IPS-18c (cell line): ENCODE results near the gene TMEM41A.
"Not testable (repeated sequence)": the region's sequence is repeated elsewhere in the genome, so short reads cannot be mapped to it uniquely, and the experiment has no call there.

Experiments
- H3K4me3 ChIP-seq: 2 replicates; pipeline ENCODE4 v1.7.0; 2013; ENCODE audit warnings: low read depth, mild to moderate bottlenecking, low read length, moderate library complexity; ENCODE audit not compliant: insufficient read depth
- H3K9me3 ChIP-seq: one replicate; pipeline ENCODE4 v1.6.1; 2013; ENCODE audit warnings: mild to moderate bottlenecking, low read length, moderate library complexity; ENCODE audit not compliant: control insufficient read depth, insufficient read depth

TMEM41A gene

DNA sequence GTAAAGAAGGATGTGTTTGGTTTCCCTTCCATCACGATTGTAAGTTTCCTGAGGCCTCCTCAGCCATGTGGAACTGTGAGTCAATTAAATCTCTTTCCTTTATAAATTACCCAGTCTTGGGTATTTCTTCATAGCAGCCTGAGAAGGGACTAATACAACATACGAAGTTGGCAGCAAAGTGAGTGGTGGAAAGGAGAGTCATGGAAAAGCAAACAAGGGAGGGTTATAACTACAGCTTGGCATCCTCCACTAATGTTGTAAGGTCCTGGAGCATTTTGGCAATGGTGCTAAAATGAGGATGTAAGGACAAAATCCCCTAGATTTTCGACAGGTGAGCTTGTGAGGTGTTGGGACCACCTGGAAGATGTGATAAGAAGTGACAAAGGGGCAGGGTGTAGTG lies 5.8 kb upstream of the TMEM41A start:
- H3K4me3 ChIP-seq, result no peak overlapping the region
- H3K9me3 ChIP-seq, result peaks cover 2% of the 10 kb centered on the region

DNA sequence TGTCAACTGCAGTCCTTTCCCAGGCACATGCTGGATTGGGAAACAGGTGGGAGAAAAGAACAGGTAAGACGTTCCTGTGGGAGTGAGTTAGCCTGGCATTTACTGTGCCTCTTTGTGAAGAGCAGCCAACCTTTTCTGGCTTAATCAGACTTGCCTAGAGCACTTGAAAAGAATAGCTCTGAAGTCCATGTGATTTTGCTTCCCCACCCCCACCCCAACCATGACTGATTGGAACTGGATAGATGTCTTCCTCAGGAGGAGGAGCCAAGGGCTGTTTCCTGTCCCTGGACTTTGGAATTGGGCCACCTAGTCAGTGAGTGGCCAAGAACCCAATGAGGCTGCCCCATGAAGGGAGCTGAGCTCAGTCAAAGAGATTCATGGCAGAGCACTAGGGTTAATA lies 4.7 kb upstream of the TMEM41A start:
- H3K4me3 ChIP-seq, result no peak overlapping the region
- peaks cover 2% of the 10 kb centered on the region for H3K9me3 ChIP-seq

DNA sequence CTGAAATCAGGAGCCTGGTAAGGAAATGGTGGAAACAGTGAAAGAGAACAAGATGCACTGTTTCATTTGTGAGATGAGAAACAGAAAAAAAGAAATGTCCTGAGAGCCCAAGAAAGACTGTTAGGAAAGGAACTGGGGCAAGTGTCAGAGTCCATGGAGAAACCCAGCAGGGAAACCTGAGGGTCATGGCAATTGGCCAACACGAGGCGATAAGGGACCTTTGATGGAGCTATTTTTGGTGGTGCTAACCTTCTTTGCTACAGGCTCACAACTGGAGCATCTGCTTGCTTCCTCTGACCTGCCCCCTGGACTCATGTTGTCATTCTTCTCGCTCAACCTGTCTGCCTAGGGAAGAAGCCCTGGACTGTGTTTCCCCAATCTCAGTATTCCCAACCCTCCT lies 4.2 kb upstream of the TMEM41A start:
- Histone ChIP-seq H3K4me3 (no peak overlapping the region), H3K9me3 (peaks cover 2% of the 10 kb centered on the region)

DNA sequence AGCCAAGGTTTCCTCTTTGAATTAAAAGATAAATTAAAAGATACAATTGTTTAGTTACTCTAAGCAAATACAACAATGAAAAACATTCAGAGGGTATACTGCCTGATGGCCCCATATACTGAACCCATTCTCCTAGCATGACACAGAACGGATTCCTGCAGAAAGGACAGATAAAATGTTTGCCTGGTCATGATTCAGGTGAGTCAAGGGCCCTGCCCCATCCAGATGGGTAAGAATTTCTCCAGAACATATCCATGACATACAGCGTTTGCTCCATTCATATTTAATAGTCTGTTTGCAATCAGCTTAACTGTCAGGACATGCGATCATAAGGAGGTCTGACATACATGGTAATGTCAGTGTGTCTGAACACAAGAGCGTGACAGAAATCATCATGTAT lies 8.6 kb downstream of the TMEM41A start:
- Histone ChIP-seq H3K4me3 (no peak overlapping the region), H3K9me3 (no peaks in the 10 kb centered on the region)

DNA sequence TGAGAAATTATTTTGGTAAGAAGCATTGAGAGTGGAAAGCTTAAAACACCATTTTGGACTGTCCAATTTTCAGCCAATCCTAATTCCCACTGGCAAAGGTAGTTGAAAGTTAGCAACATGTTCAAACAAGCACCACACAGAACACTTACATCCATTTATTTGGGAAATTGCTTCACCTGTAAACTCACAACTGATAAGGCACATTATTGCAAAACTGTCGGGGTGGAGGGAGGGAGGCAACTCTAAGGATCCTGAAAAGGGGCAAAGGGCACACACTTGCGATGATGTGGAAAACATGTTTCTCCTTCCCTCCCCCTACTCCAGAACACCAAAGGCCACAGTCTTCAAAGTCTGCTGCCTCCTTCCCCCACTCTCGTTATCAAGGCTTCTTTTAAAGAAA lies 9.4 kb downstream of the TMEM41A start:
- no peak overlapping the region for H3K4me3 ChIP-seq

DNA sequence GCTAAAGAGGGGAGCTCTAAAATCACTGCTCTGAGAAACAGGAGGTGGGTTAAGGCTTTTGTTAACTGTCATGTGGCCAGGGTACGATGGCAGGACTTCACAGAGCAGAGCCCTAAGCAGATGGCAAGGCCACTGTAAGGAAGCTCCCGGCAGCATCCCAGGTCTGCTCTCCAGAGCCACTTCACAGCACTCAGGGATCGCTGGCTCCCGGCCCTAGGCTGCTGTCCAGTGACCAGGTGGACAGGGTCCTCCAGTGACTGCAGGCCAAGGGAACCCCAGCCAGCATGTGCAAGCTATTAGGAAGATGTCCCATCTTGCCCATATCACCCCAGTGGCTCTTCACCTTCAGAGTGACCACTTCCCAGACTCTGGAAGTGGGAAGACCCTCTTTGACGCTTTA lies 10.4 kb downstream of the TMEM41A start:
- H3K4me3 ChIP-seq, result no peak overlapping the region
- no peaks in the 10 kb centered on the region for H3K9me3 ChIP-seq

More for the DNA sequence above, 9.4 kb downstream of the TMEM41A start:
- H3K9me3 ChIP-seq, result no peaks in the 10 kb centered on the region

DNA sequence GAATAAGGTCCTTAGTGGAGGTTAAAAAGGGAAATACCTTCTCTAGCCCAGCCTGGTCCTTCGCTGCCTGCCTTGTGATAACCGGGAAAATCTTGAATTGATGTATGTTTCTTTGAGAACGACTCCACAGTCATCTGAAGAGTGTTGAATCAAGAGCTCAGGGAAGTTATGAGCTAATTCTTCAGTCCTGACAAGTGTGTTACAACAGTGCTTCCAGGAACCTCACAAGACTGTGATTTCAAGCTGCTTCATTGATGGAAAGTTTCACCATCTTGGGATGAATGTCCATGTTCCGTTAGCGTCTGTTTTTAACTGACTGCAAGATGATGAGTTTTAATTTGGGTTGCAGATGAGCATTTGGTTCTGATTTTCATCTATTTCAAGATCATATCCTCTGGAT lies 12.4 kb downstream of the TMEM41A start:
- H3K9me3 ChIP-seq, result no peaks in the 10 kb centered on the region
- H3K4me3 ChIP-seq, result no peak overlapping the region

DNA sequence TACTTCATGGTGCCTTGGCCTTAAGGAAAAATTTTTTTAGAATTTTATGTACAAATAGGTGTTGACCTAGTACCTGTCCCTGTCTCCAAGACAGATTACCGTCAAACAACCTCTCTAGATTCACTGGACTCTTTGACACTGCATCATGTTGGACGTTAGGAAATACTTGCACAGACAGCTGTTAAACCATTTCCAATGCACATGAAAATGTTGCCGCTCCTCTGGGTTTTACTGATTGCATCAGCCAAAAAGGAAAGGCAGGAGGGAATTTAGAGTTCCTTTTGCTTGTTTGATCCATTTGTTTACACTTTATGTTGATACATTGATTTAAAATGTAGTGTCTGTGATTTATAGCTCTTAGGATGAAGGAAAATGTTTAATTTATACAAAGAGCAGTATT lies 14.5 kb downstream of the TMEM41A start:
- Histone ChIP-seq H3K4me3 (no peak overlapping the region), H3K9me3 (no peaks in the 10 kb centered on the region)

DNA sequence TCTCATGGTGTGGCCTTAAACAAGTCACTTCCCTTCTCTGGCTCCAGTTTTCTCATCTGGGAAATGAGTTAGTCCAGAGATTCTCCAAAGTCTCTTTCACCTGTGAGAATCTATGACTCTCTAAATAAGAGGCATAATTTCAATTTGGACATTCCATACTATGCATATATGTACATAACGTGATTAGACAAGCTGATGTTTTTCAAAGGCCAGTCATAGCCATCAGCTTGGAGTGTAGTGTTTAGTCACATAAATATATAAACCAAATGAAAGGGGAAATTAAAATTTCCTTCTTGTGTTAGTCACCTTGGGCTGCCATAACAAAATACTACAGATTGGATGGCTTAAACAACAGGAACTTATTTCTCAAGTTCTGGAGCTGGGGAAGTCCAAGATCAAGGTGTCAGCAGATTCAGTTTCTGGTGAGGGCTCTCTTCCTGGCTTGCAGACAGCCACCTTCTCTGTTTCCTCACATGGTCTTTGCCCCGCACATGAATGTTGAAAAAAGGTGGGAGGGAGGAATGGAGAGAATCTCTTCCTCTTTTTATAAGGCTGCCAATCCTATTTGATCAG lies 19.4 kb downstream of the TMEM41A start:
- H3K9me3 ChIP-seq, result no peaks in the 10 kb centered on the region
- H3K4me3 ChIP-seq, result no peak overlapping the region

DNA sequence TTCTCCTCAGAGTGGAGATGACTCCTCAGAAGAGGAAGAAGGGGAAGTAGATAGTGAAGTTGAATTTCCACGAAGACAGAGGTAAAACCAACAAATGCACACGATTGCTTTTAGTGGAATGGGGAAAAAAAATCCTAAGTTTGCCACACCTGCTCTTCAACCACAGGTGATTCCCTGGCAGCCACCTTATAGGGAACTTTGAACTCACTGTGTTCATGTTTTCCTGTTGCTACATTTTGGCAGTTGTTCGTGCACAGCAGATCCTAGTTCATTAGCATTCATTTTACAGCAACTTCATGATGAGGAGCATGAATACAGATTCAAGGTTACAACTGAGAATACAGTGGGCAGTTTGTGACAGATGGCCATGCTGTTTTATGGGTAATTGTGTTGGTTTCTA lies 21.5 kb downstream of the TMEM41A start:
- no peak overlapping the region for H3K4me3 ChIP-seq
- H3K9me3 ChIP-seq, result no peaks in the 10 kb centered on the region

DNA sequence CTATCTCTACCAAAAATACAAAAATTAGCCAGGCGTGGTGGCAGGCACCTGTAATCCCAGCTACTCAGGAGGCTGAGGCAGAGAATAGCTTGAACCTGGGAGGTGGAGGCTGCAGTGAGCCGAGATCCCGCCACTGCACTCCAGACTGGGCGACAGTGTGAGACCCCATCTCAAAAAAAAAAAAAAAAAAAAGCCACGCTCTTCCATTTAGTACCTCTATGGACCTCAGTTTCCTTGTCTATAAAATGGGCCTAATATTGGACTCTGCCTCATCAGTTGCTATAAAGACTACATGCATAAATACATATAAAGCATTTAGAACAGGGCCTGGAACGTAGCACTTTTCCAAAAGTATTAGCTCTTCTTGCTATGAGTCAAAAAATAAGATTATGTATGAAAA lies 23.9 kb downstream of the TMEM41A start:
- H3K4me3 ChIP-seq, H3K9me3 ChIP-seq: not testable (repeated sequence)

DNA sequence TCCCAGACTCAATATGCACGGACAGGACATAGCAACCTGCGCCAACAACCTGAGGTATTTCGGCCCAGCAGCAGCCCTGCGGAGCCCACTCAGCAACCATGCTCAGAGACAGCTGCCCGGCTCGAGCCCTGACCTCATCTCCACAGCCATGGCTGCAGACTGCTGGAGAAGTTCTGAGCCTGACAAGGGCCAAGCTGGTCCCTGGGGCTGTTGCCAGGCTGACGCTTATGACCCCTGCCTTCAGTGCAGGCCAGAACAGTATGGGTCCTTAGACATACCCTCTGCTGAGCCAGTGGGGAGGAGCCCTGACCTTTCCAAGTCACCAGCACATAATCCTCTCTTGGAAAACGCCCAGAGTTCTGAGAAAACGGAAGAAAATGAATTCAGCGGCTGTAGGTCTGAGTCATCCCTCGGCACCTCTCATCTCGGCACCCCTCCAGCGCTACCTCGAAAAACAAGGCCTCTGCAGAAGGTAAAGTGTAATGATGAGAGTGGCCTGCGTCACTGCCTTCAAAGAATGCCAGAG lies 25.5 kb downstream of the TMEM41A start:
- Histone ChIP-seq H3K9me3 (peaks cover 2% of the 10 kb centered on the region), H3K4me3 (no peak overlapping the region)

DNA sequence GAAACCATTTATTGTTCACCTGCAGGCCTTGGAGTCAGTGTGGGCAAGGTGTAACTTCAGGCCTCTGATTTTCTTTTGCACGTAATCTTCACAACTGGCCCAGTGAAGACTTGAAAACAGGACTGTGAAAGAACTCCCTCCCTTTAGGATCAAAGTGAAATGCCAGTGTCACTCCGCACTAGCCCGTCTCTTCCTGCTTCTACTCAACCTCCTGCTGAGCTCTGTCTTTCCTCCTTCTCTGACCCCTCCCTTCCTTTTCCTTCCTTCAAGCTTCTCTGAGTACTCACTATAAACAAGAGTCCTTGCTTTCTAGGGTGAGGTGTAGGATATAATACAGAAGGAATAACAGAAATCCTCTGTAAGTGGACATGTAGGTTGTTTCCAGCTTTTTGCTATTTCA lies 28.5 kb downstream of the TMEM41A start:
- Histone ChIP-seq H3K4me3 (no peak overlapping the region), H3K9me3 (peaks cover 2% of the 10 kb centered on the region)

DNA sequence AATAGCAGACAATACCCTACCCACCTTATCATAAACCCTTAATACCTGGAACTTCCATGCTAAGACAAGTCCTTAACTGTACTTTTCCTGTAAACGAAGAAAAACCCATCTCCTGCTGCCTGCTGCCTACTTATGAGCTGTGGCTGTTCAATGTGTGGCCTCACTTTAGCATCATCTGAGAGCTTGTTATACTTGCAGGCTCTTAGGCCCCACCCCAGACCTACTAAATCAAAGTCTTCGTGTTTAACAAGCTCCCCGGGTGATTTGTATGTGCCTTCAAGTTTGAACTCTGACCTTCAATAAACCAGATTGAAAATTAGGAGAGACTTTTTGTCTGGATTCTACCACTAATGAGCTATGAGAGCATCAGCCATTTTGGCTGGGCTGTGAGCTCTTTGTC lies 29.3 kb downstream of the TMEM41A start:
- H3K4me3 ChIP-seq, result no peak overlapping the region
- peaks cover 2% of the 10 kb centered on the region for H3K9me3 ChIP-seq

DNA sequence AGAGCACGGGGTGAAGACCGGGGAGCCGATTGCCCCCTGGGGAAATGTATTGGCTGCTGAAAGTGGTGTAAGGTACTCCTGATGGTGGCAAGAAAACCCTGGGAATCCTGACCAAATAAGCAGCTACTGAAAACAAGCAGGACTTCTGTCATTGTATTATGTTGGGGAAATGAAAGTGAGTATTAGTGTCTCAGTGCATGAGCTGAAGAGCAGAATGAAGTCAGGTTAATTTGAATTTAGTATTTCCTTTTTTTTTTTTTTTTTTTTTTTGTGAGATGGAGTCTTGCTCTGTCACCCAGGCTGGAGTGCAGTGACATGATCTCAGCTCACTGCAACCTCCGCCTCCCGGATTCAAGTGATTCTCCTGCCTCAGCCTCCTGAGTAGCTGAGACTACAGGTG lies 32.7 kb downstream of the TMEM41A start:
- not testable (repeated sequence) for H3K4me3 ChIP-seq, H3K9me3 ChIP-seq

DNA sequence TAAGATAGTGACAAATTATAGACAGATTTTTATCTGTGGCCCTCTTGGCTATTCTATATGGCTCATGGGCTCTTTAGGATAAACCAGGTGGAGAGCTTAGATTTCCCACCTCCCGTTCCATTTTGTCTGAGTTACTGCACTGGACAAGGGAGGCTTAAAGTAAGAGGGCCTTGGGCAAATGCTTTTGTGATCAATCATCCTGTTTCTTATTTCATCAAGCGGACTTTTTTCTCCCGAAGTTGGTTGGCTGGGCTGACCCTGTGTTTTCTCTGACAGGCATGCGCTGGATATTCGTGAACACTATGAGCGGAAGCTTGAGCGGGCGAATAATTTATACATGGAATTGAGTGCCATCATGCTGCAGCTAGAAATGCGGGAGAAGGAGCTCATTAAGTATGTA lies 33.4 kb downstream of the TMEM41A start:
- no peak overlapping the region for H3K4me3 ChIP-seq
- peaks cover 2% of the 10 kb centered on the region for H3K9me3 ChIP-seq

DNA sequence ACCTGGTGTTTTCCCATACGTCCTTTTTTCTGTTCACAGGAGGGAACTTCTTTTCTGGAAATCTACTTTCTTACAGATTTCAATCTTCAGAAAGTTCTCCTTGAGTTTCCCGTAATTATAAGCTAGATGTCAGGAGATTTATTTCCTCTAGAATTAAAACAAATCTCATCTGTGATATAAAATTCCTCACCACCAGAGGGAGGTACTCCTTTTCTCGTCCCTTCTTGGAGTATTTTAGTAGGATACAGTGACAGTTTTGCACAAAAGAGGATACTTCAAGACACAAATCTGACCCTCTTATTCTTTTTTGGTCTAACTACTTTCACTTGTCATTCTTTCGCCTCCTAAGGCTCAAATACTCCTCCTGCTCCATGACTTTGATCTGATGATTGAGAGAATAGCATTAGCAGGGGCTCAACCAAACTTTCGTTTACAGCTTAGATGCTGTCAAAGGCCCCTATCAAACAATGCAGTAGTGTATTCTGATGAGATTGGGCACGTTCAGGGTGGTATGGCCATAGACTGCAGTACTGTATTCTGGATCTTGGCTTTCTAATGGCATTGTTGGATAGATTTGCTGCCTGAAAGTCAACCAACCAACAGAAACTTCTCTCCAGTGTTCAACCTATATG lies 38.0 kb downstream of the TMEM41A start:
- H3K4me3 ChIP-seq, result no peak overlapping the region

DNA sequence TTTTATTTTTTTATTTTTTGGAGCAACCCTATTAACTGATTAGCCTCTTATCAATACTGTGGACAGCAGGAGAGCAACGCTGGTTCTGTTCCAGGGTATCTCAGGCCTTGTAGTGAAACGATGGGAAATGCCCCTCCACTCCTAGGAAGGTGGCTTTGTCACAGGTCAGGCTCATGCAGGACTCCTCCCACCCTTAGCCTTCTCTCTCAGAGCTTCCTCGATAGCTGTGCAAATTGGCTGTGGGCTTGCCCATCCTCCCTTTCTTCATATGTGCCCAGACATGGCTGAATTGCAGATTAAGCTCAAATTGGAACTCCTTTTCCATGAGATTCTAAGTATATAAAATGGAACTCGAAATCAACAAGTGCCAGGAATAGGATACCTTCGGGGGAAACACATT lies 38.5 kb downstream of the TMEM41A start:
- H3K4me3 ChIP-seq, result no peak overlapping the region
- peaks cover 2% of the 10 kb centered on the region for H3K9me3 ChIP-seq

More for the DNA sequence above, 38.0 kb downstream of the TMEM41A start:
- H3K9me3 ChIP-seq, result peaks cover 2% of the 10 kb centered on the region

DNA sequence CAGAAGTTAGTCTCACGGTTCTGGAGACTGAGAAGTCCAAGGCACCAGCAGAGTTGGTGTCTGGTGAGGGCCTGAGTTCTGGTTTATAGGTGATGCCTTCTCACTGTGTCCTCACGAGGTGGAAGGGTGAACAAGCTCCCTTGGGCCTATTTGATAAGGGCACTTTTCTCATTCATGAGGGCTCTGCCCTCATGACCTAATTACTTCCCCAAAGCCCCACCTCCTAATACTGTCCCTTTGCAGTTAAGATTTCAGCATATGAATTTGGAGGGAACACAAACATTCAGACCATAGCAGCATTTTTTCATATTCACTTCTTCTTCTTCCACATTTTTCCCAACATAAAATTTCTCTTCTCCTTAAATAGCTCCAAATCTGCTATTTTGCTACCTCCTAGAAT lies 41.5 kb downstream of the TMEM41A start:
- Histone ChIP-seq H3K4me3 (no peak overlapping the region), H3K9me3 (peaks cover 2% of the 10 kb centered on the region)
